NCI-H2227 (cell line): ENCODE data around the gene ZFHX3.

Experiments
- DNase-seq: peaks from one replicate; lab custom pipeline; 2025; ENCODE audit not compliant: unreplicated experiment; lab: John Stamatoyannopoulos, UW

ZFHX3 gene

GRCh38 chr16:73042807-73043206, 5.1 kb downstream of the ZFHX3 start:
- no peak for DNase-seq

DNA sequence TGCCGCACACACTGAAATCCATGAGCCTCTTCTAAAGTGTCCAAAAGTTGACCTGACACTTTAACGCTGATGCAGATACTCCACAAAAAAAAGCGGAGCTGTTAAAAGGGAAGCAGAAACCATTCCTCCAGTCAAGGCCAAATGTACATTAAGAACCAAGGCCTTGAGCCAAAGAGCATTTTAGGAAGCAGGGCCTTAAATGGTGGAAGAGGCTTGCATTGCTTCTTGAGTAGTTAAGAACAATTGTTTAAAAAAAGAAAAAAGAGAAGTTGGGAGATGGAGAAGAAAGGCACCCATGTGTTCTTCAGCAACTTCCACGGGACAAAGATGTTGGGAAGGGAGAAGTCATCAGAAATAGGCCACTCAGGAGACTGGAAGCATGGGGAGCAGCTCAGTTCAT, 6.3 kb downstream of the ZFHX3 start:
- DNase-seq: no peak

- DNase-seq: no peak
Observed at GRCh38 chr16:73040735-73041402, 7.1 kb downstream of the ZFHX3 start.

GRCh38 chr16:73040136-73040535, 7.8 kb downstream of the ZFHX3 start:
- DNase-seq: no peak

DNA sequence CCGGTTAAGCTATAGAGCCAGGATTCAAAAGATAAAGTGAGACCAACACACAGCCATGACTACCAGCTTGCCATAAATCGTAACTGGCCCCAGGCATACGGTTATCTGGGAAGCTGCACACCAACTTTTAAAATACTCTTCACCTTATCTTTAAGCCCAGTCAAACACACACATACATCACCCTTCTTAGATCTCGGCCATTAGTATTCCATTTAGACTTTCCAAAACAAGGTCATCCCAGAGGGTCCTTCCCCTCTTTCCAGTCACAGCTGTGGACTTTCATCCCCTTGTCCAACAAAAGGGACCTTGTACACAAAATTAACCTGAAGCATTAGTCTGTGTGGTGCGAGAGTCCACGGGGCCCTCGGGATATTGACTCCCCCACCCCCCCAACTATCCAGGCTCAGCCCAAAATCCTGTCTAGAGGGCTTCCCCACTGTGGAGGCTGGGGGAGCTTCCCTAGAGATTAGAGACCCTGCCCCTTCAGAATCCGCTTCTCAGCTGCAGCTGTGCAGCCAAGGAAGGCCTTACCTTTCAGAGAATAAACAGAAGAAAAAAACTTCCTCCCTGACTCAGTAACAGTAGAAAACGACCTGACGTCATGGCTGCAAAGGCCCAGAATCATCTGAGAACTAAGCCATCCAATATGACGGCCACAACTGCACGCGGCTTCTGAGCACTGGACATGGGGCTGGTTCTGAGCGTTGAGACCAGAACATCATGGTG, 9.9 kb downstream of the ZFHX3 start:
- DNase-seq: no peak

DNA sequence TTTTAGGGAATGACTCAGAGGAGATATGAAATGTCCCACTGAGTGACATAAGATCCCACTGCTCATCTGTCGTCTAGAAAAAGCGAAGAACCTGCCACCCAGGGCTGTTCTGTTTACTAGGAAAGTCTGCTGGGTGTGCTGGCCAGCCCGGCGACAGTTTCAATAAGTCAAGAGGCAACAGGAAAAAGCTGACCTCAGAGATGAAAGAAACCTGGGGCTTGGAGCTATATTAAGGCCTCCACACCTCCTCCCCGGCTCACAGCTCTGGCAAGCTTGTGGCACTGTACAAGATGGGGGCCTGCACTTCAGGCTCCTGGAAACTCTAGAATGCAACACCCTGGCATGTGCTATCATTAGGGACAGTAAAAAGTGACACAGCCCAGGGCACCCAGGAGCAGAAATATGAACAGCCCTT, 10.6 kb downstream of the ZFHX3 start:
- no peak for DNase-seq

GRCh38 chr16:73036074-73036826, 11.7 kb downstream of the ZFHX3 start:
- DNase-seq: no peak

DNA sequence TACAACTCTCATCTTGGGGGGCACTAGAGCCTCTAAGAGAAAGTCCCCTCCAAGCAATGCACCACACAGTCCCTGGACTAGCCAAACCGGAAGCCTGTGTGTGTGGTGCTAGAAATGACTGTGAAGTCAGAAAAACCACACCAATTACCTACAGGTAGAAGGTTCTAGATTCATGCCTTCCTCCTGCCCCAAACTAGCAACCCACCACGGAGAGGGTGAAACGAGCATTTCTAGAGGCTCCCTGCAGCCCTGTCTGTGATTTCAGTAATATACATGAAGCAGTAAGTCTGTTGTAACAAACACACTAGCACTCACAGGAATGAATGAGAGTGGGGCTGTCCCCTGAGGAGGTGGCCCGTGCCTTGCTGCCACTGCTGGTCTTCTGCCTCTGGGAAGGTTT, 13.6 kb downstream of the ZFHX3 start:
- DNase-seq: no peak

GRCh38 chr16:73033271-73033998, 14.5 kb downstream of the ZFHX3 start:
- peak; percentile 5 for DNase-seq

DNA sequence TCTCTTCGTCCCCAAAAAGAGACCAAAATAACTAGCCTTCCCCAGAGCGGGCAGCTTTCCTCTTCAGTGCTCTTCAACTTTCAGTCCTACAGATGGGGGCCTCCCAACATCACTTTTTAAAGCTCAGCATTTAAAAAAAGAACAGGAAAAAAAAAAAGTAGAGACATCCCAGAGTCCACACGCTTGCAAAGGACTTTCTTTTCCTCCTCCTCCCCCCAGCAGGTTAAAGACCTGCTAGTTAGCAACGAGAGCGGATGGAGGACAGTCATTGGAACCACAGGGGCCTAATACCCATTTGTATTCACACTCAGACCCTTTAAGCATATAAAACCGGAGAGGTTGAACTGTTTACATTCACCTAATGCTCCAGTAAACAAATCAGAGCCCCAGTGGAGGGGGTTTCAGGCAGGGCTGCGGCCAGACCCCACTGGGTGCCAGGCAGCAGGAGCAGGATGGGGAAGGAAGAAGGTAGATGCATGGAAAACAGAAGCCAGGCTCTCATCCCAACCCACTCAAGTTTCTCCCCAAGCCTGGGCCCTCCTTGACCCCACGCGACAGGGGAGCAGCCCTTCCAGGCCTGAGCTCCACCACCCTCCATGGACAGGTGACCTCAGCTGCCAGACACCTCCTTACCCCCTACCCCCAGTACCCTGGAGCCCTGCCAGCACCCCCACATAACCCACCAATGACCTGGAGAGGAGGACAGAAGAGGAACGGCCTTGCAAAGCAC, 15.2 kb downstream of the ZFHX3 start:
- no peak for DNase-seq

GRCh38 chr16:73031984-73032383, 15.9 kb downstream of the ZFHX3 start:
- DNase-seq: no peak

DNA sequence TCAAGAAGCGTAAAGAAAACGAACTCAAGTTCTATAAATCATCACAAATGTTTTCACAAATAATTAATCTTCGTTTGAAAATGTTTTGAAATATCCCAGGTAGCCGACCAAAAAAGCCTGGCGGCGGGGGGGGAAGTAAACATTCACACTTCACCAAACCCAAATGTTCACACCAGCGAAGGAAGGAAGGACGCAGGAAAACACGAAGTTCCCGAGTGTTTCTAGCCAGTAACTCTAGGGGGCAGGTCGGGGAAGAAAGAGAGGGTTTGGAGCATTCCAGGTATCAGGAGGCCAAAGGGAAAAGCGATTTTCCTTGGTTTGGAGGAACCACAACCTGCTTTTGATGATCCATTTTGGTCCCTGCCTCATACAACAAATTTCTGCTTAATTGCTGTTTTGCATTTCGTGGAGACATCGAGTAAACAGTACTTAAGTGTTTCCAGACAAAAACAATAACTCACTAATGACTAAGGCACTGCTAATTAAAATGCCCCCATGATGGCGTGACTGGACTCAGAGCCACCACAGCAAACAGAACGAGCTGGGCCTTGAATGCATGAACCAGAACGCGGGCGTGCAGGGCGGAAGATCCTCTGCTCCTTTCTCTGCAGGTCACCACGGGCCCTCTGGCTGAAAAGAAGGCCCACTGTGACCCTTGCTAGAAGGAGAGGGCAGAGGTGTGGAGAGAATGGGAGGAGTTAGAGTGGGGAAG, 16.6 kb downstream of the ZFHX3 start:
- DNase-seq: no peak

DNA sequence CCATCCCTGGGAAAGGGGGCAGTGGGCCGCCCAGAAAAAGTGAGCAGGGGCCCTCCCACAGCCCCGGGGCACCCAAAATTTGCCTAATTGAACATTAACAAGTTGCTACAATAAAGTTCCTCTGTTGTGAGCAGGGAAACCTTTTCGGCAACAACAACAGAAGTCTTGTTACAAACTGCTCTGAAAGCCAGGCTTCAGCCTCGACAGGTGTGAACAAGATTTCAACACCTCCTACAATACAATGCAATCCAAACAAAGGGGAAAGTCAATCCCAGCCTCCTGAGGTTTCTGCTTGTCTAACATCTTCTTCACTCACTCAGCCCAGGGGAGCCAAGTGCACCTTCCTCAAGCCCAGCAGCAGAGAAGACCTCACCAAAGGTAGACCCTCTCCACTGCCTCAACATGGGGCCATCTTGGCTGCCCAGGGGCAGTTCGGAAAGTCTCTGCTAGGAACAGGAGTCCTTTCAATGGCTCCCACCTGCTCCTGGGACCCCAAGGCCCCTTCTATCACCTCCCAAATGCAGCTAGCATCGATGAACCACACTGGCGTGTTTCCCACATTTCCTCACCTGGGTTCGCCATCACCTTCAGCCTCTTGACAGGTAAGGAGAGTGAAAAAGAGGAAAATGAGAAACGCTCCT, 19.1 kb downstream of the ZFHX3 start:
- no peak for DNase-seq

- DNase-seq: no peak
Observed at GRCh38 chr16:73028263-73028662, 19.7 kb downstream of the ZFHX3 start.

- DNase-seq: no peak
Observed at GRCh38 chr16:73027685-73028111, 20.2 kb downstream of the ZFHX3 start.

GRCh38 chr16:73026754-73027684, 20.9 kb downstream of the ZFHX3 start:
- DNase-seq: no peak

GRCh38 chr16:73025856-73026210, 22.1 kb downstream of the ZFHX3 start:
- no peak for DNase-seq

DNA sequence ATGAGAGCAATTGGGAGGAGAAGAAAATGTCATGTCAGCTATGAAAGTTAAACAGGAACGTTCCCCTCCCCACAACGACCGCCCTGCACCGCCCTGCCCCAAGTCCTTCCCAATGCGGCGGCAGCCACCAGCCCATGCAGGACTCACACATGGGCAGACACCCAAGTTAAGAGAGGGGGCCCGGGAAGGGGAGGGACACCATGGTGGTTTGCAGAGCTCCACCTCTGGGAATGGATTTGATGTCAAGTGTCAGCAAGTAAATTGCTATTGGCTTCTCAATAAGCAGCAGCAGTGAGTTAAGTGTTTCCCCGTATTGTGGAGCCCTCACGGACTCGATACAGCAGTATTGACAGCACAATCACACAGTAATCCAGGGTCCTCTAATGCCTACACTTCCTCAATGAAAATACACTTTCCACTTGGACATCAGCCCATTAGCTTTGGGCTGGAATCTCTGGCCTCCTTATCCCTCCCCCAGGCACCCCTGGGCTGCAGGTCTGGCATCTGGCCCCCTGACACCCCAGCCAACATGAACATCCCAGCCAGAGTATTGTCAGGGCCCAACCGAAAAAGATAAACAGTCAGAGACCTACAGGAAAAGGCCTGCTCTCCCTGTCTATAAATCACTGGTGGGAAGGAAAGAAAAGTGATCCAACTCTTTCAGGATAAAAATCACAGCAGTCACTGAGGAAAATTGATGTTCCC, 22.6 kb downstream of the ZFHX3 start:
- DNase-seq: no peak
